EL (cell line): ENCODE data around the gene GPR158.
"Not testable (repeated sequence)": the region's sequence is repeated elsewhere in the genome, so short reads cannot be mapped to it uniquely, and the experiment has no call there.

Experiments used
- DNase-seq: peaks from one replicate; pipeline ENCODE4 v3.0.0-alpha.2; 2016

The GPR158 gene

GRCh38 chr10:25174461-25175230 lies at the start of gene GPR158:
Gene GPR158, plus strand, starts transcription at chr10:25175001. Its CDS starts 420 bp downstream, at chr10:25175421.
- peak; percentile 79 for DNase-seq

GRCh38 chr10:25125201-25125611 lies 49.6 kb upstream of the GPR158 start:
- no peak for DNase-seq

- no peak for DNase-seq
Observed at GRCh38 chr10:25129592-25129991, 45.2 kb upstream of the GPR158 start.

- DNase-seq: peak; percentile 6
Observed at GRCh38 chr10:25130906-25131305, 43.9 kb upstream of the GPR158 start.

- DNase-seq: no peak
Observed at GRCh38 chr10:25142116-25142864, 32.5 kb upstream of the GPR158 start.

GRCh38 chr10:25157650-25158049 lies 17.2 kb upstream of the GPR158 start:
- no peak for DNase-seq

GRCh38 chr10:25159591-25159990 lies 15.2 kb upstream of the GPR158 start:
- no peak for DNase-seq

- no peak for DNase-seq
Observed at GRCh38 chr10:25162391-25162790, 12.4 kb upstream of the GPR158 start.

- DNase-seq: not testable (repeated sequence)
Observed at GRCh38 chr10:25163464-25163863, 11.3 kb upstream of the GPR158 start.

GRCh38 chr10:25169740-25170139 lies 5.1 kb upstream of the GPR158 start:
- no peak for DNase-seq

GRCh38 chr10:25170627-25171026 lies 4.2 kb upstream of the GPR158 start:
- DNase-seq: no peak

GRCh38 chr10:25175527-25176420 lies 973 bp downstream of the GPR158 start:
- no peak for DNase-seq

GRCh38 chr10:25176421-25176968 lies 1.7 kb downstream of the GPR158 start:
- no peak for DNase-seq

- no peak for DNase-seq
Observed at GRCh38 chr10:25177093-25177753, 2.4 kb downstream of the GPR158 start.

GRCh38 chr10:25177754-25178135 lies 2.9 kb downstream of the GPR158 start:
- DNase-seq: no peak

- no peak for DNase-seq
Observed at GRCh38 chr10:25178411-25178810, 3.6 kb downstream of the GPR158 start.

GRCh38 chr10:25180801-25181200 lies 6.0 kb downstream of the GPR158 start:
- no peak for DNase-seq

GRCh38 chr10:25182636-25183035 lies 7.8 kb downstream of the GPR158 start:
- DNase-seq: no peak

GRCh38 chr10:25191162-25191895 lies 16.5 kb downstream of the GPR158 start:
- DNase-seq: no peak

- no peak for DNase-seq
Observed at GRCh38 chr10:25198151-25198550, 23.4 kb downstream of the GPR158 start.

- no peak for DNase-seq
Observed at GRCh38 chr10:25206693-25207414, 32.1 kb downstream of the GPR158 start.
